A673 (cell line): ENCODE data around the gene RBAK.

ENCODE experiments used
- EZH2 ChIP-seq: fragments of 200-600 bp; sonication (generic); IDR thresholded peaks from 2 replicates; pipeline ENCODE4 v1.6.1; 2017; ENCODE audit warnings: borderline replicate concordance, low read depth, mild to moderate bottlenecking, mixed read lengths, antibody characterized with exemption, low read length; ENCODE audit not compliant: poor library complexity, severe bottlenecking
- TF ChIP-seq, protein P1 (sequence below): fragments of 300-800, 200-600 bp; sonication (generic); conservative IDR thresholded peaks from 2 replicates; pipeline ENCODE4 v1.5.1; 2017; ENCODE audit warnings: low read depth, mild to moderate bottlenecking, antibody characterized with exemption, low read length, moderate library complexity, mixed read lengths

DNA sequence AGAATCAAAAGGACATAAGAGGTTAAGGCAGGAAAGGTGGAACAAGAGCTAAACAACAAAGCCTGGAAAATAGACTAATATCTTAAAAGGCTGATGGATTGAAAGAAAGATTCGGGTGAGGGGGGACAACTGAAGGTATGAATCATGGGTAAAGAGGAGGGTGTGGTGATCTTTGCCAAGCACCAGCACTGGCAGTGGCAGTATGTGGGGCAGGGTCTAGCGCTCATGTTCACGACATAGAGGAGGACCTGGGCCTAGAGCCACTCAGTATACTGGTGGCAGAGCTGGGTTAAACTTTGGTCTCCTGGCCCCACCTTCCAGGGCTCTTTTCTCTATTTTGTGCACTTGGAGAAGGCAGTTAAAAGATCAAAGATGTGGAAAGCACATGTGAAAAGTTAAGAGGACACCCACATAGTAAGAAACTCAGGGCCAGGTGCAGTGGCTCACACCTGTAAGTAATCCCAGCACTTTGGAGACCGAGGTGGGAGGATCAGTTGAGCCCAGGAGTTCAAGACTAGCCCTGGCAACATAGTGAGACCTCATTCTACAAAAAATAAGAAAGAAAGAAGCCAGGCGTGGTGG, 46.2 kb upstream of the RBAK start:
- TF ChIP-seq, protein P1, sequence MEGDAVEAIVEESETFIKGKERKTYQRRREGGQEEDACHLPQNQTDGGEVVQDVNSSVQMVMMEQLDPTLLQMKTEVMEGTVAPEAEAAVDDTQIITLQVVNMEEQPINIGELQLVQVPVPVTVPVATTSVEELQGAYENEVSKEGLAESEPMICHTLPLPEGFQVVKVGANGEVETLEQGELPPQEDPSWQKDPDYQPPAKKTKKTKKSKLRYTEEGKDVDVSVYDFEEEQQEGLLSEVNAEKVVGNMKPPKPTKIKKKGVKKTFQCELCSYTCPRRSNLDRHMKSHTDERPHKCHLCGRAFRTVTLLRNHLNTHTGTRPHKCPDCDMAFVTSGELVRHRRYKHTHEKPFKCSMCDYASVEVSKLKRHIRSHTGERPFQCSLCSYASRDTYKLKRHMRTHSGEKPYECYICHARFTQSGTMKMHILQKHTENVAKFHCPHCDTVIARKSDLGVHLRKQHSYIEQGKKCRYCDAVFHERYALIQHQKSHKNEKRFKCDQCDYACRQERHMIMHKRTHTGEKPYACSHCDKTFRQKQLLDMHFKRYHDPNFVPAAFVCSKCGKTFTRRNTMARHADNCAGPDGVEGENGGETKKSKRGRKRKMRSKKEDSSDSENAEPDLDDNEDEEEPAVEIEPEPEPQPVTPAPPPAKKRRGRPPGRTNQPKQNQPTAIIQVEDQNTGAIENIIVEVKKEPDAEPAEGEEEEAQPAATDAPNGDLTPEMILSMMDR = no peak
- no peak for TF ChIP-seq EZH2
